Myocyte (in vitro differentiated cells): ENCODE measurements around the gene HESX1. TPM values are rescaled to one million over a fixed set of nuclear protein-coding genes. Genes with fewer than 3 reads are reported as not detected.

Source experiments
- DNase-seq: peaks from one replicate; pipeline ENCODE4 v3.0.0-alpha.2; 2012; ENCODE audit warnings: low read depth
- polyA plus RNA-seq: library from polyadenylated mRNA; unstranded; fragments of >200 nt; gene quantifications from one replicate; pipeline ENCODE4 v1.2.1, GENCODE V29; 2012; ENCODE audit warnings: missing spikeins
- total RNA-seq: library from RNA; depleted of rRNA; stranded (reverse); fragments of >200 nt; gene quantifications from 2 replicates; pipeline ENCODE4 v1.2.3, GENCODE V29; 2014

Gene HESX1
- total RNA-seq: 0.59 and 0.73 TPM in 2 replicates
- polyA plus RNA-seq: 0.42 TPM

DNA sequence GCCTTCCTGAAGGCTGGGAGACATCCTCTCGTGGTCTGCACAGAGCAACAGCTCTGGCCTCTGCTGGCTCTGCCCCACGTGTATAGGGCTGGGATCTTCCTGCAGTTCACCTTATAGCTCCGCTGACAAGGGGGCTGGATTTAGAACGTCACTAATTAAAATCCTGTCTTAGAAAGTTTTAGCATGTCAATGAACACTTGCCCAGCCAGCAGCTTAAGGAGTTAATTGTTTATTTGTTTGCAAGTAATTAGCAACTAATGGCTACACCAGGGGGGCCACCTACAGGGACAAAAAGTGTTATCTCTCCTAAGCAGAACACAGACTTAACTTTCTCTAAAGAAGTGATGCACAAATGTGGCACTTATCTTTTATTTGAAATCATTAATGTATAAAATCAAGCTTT, at the start of gene HESX1:
HESX1 (minus strand) TSS at position 84 of the 403 bp plus-strand sequence; CDS start at position 24, 60 bp downstream.
- no peak for DNase-seq

DNA sequence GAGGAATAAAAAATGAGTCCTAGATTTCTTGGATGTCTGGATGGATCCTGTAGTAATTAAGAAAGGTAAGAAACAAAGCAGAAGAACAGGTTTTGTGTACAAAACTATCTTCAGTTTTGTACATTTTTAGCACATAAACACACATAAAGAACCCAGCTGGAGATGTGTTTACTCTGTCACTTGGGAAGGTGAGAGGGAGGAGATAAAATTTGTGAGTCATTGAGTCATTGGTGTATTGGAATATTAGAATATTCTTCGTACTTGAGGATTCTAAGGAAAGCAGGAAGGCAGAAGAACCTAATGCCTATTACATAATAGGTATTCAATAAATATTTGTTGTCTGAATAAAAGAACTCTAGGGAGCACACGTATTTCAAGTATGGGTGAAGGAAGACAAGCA, 45.2 kb upstream of the HESX1 start:
- no peak for DNase-seq

DNA sequence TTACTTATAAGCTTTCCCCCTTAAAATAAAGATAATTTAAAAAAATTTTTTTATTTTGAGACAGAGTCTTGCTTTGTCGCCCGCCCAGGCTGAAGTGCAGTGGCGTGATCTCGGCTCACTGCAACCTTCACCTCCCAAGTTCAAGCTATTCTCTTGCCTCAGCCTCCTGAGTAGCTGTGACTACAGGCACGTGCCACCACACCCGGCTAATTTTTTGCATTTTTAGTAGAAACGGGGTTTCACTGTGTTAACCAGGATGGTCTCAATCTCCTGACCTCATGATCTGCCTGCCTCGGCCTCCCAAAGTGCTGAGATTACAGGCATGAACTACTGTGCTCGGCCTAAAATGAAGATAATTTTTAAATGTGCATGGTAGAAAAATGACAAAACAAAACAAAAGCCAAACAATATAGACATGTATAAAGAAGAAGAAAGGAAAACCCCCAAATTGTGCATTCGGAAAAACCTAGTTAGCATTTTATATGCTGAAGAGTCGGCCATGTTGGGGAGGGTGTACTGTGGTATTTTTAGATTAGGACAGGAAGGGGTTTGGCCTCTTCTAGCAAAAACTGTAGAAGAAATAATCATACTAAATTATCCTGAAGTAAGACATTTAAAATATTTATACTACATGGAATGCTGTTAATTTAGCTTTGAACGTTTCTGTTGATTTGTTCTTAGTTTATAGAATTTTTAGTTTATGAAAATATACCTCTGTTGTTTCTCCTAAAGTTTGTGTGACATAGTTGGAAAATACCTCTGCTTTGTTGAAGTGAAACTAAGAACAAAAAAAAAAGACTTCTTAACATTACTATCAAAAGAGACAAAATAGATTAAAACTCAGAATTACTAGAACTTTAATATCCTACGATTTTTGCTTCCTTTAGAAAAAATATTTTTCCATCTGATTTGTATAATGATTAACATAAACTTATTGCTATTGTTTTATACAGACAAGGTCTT, 35.1 kb upstream of the HESX1 start:
- DNase-seq: no peak

DNA sequence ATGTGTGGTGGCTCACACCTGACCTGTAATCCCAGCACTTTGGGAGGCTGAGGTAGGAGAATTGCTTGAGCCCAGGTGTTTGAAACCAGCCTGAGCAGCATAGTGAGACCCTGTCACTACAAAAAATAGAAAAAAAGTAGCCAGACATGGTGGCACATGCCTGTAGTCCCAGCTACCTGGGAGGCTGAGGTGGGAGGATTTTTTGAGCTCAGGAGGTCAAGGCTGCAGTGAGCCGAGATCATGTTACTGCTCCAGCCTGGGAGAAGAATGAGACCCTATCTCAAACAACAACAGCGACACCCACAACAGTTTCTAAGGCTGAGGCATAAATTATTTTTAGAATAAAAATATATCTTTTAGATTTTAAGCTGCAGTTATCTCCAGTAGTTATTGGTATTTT, 34.0 kb upstream of the HESX1 start:
- no peak for DNase-seq

DNA sequence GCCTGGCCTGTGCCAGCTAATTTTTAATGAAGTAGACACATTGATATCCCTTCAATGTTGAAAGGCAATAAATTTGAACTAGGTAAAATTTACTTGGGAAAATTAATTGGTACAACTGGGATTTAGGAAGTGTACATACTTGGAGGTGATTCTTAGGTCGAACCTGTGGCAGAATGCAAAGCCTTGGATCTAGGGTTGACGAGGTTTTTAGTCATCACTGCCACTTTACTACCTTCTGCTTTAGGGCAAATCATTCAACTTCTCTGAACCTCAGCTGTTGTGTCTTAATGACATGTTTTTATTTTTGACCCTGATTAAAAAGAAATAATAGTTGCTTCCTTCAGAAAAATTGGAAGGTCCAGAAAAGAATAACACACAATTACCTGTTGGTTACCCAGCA, 30.2 kb upstream of the HESX1 start:
- DNase-seq: no peak

DNA sequence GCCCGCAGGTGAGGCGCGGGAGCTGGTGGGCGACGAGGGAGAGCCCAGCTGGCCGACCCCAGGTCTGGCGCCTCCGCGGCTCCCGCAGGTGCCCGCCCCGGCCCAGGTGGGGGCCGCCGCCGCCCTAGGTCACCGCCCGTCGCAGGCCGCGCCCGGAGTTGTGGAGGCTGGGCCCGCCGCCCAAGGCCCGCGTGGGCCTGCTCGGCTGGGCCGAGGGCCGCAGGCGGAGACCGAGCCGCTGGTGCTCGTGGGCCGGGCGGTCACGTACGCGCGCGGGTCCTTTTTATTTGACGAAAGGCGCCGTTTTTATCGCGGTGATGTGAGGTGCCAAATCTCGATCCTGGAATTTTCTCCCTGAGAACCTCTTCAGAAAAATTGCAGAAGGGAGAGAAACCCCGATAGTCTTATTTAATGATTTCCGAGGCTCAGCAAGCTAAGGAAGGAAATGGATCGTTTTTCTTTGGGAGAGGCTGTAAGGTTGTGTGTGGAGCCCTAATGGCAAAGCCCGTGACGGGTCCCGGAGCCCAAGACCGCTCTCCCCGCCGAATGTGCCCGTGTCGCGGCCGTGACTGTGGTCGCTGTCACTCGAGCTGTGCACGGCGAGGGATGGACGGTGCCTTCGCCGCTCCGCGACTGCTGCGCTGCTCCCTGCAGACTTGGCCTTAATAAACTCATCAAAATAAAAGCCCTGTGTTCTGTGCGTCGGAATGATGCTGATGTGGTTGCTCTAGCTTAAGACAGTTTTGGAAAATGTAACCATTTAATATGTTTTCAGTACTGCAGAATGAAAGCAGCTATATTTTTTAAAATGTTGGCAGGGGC, 28.4 kb upstream of the HESX1 start:
- DNase-seq: peak; percentile 67

DNA sequence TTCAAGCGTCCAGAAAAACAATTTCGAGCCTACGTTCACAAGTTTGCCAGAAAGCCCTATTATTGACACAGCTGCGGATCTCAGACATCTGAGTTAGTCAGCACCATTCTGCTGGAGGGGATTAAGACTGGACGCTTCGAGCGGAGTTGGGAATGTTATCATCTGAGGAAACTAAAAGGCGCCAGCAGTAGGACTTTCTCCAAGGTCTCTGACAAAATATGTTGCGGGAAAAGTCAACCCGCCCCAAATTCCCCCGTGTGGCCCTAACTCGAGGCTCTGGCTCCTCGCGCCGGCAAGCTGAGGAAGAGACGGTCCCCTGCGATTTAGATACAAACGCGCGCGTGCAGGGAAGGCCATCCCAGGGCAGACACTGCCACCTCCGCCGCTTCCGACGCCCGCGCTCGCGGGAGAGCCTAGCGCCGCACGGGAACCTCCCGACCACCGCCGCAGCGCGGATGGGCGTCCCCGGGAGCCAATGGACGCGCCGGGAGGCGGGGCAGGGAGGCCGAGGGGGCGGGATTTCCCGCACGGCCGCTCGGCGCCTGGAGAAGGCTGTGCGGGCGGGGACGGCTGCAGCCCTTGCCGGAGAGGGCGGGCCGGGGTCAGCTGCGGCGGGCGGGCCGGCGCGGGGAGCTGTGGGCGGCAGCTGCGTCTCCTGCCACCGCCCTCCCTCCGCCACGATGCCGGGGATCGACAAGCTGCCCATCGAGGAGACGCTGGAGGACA, 27.6 kb upstream of the HESX1 start, which contains the start of gene APPL1:
APPL1 (plus strand) TSS at position 526 of the 726 bp plus-strand sequence; CDS start at position 681, 155 bp downstream.
- peak; percentile 94 for DNase-seq

DNA sequence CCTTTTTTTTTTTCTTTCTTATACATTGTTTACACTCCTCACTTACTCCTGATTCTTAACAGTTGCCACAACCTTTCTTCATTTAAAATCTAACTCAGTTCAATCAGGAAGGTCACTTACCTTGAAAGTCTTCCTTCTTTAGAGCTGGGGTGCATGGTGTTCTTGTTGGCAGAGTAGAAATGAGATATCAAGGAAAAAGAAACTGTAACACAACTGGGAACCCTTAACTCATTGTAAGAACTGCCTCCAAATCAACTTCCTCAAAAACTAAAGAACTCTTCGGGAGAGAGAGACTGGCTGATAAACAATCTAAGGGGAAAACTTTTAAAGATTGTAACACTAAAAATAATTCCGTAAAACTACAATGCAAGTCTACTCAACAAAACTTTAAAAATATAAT, 26.4 kb upstream of the HESX1 start:
- DNase-seq: no peak

DNA sequence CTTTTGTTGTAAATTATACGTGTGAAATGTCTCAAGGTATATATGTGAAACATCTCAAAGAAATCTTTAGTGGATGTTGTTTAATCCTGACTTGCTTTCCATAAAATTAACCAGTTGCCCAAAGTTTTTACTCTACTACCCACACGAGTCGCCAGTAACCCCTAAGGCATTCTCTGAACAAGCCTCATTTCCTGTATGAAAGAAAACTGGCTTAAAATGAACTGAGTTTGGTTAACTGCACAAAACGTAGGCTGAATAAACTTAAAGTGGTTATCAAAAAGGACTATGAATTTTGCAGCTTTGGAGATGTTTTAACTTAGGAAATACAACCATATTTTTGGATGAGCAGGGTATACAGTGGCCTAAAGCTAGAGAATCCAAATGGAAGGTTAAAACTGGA, 25.1 kb upstream of the HESX1 start:
- DNase-seq: no peak

DNA sequence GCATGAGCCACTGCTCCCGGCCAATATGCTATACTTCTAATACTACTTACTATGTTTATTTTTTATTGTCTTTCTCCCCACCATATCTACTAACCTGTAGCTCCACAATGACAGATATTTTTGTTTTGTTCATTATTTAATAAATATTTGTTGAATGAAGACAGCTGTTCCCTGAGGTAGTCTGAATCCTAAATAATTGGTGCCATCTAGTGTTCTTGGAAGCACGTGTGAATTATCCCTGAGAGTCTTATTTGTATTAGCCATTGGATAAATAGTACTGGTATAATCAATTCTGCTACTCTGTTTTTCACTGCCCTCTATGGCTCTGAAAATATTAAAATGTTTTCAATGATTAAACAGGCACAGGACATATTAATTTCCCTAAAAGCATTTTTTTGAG, 22.1 kb upstream of the HESX1 start:
- peak; percentile 54 for DNase-seq

DNA sequence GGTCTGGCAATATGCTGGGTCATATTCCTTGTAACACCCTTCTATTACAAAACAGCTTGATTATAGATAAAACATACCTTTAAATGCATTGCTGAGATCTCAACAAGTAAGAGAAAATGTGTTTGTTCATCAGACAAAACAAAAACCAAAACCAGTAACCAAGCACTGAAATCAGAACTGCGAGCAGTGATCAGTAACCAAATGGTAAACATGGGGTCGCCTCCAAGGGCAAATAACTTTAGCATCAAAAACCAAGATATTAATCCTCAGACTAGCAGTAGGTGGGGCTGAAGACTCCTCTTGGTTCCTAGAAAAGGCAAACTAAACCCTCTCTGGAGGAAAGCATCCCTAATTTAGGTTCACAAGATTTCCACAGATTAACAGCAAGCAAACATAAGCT, 6.6 kb upstream of the HESX1 start:
- no peak for DNase-seq

DNA sequence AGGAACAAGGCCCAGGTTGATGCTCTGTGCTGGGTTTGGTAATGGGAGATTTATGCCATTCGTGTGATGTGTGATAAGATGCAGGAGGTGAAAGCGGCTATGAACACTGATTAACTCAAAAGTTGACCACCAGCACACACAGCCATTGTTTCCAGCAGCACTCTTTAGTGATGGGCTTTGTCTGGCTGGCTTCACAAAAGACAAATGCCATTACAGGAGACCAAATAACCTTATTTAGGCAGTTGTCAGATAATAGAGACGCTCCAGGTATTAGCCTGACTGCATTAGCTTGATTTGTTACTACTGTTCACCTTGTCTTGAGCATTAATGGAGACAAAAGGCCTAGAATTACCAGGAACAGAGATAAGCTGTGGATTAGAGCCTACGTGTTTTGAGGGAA, 5.1 kb downstream of the HESX1 start:
- no peak for DNase-seq

DNA sequence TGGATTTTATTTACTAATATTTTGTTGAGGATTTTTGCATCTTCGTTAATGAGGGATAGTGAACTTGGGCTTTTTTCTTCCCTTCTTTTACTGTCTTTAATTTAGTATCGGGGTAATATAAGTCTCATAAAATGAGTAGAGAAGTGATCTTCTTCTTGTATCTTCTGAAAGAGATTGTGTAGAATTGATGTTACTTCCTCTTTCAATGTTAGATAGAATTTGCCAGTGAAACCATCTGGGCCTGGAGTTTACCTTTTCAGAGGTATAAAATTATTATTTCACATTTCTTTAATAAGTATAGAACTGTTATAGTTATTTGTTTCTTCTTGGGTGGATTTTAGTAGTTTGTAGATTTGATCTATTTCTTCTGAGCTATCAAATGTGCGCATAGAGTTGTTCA, 7.8 kb downstream of the HESX1 start:
- no peak for DNase-seq

DNA sequence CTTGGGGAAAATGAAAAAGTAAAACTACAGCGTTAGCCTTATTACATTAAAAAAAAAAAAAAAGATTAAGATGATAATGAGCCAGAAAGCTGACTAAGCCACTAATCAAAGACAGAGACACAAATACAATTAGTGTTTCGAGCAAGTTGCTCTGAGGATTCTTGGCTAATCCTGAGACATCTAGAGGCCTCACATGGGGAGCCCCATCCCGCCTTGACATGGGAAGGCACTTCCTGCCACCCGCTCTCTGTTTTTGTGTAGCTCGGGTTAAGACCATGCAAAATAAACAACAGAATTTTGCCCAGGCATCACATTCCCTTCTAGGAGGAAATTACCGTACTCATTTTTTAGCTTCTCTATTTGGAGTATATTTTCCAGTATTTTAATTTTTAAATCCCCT, 15.3 kb downstream of the HESX1 start:
- DNase-seq: no peak

DNA sequence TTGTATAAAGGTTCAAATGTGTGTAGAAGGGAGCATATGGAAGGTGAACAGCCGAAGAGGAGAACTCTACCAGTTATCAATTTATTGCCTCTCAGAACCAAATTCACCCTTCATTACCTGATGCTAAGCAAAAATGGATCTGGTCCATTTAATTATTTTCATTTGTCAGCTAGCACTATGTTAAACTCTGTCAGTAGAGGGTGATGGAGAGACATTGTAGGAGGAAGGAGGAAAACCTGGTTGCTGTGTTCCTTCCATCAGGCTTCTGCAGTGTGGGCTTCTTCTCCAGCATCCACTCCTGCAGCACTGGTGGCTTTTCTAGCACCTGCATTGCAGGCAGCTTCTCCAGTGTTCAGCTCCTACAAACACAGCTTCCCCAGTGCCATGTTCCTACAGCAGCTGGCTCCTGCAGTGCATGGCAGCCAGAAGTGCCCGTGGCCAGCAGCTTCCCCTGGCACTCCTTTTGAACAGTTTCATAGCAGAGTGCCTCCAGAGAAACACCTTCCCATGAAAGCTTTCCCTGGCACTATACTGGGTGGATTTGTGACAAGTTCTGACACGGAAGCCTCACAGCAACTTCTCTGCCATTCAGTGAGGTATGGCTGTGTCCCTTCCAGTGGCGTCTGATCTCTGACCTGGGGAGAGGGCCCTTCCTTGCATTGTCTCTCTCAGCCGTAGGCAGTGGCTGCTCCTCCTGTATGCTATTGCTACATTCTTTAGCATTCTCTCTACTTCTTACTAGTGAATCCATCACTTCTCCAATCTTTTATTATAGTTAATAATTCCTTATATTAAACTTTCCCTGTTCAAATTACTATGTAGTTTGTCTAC, 20.0 kb downstream of the HESX1 start:
- peak; percentile 25 for DNase-seq

DNA sequence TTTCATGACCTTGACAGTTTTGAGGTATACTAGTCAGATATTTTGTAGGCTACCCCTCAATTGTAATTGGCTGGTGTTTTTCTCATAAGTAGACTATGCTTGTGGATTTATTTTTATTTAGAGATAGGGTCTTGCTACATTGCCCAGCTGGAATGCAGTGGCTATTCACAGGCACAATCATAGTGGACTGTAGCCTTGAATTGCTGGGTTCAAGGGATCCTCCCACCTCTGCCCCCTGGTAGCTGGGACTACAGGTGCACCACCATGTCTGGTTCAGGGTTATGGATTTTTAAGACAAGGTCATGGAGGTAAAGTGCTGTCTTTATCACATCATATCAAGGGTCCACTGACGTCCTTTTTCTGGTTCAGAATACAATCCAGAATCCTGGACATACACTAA, 23.7 kb downstream of the HESX1 start:
- no peak for DNase-seq

DNA sequence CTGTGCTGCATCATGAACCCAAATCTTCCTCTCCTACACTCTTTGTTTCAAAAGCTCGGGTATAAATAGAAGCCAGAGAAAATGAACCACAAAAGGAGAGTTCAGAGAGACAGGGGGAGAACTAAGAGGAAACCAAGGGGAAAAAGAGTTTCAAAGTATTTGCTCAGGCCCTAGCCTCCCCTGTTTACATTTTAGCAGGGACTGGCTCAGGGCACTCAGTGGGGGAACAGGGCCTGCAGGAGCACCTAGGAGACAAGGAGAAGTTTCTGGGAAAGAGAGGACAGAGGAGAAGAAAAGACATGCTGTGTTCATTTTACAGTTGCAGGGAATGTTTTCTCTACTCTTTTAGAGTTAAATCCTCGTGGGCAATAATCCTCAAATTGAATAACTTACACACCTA, 26.1 kb downstream of the HESX1 start:
- no peak for DNase-seq

DNA sequence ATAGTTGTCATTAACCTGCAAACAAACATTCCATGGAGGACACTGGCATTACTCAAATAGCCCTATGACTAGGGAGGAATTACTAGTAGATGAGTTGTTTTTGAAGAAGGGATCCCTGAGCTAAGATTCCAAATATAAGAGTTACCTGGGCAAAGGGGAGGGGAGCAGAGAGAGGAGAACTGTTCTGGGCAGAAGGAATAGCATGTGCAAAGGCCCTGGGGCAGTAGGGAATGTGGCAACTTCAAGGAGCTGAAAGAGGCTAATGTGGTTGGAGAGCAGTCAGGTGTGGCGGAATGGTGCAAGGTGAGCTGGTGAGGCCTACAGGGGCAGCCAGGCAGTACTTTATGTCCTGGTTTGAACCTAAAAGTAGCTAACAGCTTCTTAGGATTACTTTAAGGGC, 28.8 kb downstream of the HESX1 start:
- DNase-seq: no peak

DNA sequence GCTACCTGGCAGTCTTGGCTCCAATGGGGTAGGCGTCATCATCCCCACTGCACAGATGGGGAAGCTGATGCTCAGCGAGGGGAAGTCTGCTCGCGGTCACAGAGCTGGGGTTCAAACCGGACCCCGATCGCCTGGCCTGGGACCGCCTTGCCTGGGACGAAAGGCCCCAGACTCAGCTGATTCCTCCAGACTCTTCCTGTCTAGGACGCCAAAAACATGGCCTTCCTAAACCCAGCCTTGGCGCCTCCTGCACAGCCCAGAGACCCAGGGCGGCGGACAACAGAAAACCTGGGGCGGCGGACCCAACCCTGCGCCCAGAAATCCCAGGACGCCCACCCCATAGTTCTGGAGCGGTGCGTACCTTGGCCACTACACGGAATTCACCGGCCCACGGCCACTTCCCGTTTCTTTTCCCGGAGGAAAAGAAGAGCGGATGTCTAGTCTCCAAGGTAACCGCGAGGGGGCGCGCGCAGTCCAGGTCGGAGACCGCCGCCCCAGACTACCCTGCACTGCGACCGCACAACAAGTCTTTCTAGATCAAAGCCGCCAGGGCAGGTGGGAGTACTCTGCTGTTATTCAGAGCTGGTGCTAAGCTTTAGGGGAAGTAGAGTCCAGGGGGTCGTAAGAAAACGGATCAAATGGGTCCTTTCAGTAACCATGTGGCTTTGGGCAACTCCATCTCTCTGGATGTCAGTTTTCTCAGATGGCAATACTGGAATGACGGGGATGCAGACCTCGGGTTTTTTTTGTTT, 29.7 kb downstream of the HESX1 start:
- DNase-seq: peak; percentile 51

DNA sequence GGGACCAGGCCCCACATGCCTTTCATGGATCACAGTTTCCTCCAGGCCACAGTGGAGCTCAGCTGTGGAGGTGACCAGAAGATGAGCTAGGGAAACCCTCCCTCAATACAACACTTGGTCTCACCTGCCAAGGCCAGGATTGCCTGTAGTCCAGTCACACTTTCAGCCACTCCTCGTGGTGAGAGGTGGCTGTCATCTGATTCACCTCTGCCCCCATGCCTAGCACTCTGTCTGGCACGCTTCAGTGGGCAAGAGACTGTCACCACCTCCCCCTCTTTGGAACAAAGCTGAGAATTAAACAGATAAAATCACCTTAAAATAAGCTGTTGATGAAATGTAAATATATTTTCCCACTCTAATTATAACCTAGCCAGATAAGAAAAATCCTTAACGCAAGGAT, 30.7 kb downstream of the HESX1 start:
- no peak for DNase-seq
